GM21390 (cell line): Measurements from ENCODE around the gene EGFL8.
A peak's percentile ranks its signal among the peaks of the same experiment; 100 is the strongest.
"Not testable (repeated sequence)": the region's sequence is repeated elsewhere in the genome, so short reads cannot be mapped to it uniquely, and the experiment has no call there.

Experiments used
- ATAC-seq: cut with Tn5 transposase; IDR thresholded peaks from one replicate; pipeline ENCODE4 v1.9.1; 2021; ENCODE audit not compliant: unreplicated experiment

EGFL8 gene

DNA sequence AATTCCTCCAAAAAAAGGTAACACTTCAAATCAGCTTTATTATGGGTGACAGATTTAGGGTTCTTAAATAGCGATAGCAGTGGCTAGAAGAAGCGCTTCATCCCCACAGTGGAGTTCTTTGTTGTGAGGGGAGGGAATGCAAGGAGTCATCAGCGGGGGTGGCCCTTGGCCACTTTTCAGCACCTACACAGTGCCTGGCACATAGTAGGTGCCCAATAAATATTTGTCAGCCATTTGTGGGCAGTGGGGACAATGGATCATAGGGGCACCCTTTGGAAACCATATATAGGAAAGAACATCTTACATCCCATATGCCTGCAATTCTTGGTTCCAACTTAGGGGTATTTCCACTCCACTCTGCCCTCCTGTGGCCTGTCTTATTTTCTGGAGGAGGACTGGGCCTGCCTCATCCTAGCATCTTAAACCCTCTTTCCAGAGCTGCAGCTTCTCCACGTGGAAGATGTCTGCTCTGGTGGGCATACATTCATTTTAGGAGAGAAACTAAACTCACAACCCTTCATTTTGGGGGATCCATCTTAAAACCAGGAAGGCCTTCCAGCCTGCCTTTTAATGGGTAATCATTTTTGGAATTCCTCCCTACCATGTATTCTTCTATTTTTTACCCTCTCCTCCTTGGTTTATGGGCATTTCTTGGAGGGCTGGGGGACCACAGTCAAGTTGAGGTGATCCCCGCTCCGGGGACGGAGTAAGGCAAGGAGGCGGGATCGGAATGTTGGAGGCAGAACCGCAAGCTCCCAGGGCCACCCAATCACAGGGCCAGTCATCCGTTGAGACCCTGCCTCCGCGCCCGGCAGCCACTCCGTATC is 30.6 kb downstream of the EGFL8 start:
- ATAC-seq, result no peak

DNA sequence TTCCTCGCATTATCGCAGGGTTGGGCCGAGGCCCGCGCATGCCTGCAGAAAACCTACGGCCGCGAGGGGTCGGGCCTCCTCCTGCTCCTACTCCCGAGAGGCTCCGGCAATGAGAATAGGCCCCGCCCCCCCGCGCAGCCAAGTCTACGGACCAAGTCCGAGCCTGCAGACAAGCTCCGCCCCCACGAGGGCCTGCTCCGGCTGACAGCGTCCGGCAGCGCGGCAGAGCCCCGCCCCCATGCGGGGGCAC is 31.2 kb downstream of the EGFL8 start:
- ATAC-seq, result peak; percentile 63

DNA sequence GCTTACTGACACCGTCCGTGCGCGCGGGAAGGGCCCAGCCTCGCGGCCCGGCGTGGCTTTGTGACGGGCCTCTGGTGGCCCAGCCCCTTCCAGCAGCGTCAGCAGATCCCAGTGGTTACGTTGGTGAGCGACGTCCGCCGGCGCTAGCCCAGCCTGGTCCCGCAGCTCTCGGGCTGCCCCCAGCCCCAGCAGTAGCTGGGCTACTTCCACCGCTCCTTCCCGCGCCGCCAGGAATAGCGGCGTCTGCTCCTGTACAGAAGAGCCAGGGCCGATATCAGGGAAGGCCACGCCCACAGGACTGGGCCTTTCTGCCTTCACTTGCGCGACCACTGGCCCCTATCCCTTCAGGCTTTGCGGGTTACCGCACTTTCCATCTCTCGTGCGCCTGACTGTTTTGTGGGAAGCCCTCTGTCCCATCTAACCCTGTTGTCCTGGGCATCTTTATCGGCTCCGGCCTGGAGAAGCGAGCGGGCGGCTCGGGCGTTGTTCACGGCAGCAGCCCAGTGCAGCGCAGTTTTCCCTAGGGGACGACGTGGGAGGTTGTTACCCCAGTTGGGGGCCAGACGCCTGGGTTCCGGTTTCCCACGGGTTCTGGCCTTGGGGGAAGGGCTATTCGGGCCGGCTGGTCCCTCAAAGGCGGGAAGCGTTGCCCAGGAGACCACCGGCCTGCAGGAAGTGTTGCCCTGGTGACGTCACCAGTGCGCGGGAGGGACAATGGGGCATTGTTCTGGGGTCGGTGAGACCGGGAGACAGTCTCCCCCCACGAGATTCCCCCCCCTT is 31.7 kb downstream of the EGFL8 start:
- ATAC-seq, result peak; percentile 81

DNA sequence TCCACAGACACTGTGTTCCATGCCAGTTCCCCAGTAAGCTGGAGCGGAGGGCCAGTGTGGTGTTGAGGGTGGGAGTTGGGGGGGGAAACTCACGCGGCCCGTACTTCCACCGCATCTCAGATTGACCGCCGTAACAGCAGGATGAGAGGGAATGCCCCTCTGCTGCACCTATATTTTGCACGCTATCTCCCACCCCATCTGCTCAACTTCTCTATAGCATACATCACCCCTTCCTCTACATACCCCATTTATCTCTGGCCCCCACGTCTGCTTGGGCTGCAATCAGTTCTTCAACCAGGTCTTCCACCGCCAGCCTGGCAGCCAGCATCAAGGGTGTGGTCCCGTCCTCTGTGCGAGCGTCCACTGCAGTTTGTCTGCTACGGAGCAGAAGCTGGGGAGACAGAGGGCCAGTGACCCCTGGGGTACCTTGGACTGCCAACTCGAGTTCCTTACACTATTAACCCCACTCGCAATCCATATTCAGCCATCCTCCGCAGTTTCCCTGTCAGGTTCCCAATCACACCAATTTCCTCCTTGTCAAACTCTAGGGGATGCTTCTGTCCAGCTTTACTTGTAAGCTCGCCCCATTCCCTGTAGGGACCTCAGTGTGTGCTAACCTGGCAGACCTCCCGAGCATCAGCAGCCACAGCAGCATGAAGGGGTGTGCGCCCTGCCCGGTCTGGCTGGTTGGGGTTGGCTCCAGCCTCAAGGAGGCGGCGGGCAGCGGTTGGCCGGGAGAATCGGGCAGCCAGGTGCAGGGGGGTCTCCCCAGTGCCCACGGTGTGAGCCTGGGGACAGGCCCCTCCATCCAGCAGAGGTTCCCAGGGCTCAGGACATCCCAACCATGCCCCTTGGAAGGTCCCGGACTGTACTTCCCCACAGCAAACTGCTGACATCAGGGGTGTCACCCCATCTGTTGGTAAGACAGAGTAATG is 32.6 kb downstream of the EGFL8 start:
- no peak for ATAC-seq

DNA sequence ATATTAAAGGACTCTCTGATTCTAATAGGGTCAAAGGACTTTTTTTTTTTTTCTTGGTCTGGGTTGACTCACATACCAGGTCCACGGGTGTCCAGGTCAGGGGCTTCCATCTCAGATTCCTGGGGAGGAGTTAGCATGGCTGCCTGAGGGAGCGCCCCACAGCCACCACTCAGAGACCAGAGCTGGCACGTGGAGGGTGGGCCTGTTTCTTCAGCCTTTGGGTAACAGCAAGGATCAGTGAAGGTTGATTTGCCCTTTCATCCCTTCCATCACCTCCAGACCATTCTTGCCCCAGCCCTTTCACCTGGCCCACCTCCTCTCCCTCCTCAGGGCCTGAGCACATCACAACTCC is 33.9 kb downstream of the EGFL8 start:
- no peak for ATAC-seq

DNA sequence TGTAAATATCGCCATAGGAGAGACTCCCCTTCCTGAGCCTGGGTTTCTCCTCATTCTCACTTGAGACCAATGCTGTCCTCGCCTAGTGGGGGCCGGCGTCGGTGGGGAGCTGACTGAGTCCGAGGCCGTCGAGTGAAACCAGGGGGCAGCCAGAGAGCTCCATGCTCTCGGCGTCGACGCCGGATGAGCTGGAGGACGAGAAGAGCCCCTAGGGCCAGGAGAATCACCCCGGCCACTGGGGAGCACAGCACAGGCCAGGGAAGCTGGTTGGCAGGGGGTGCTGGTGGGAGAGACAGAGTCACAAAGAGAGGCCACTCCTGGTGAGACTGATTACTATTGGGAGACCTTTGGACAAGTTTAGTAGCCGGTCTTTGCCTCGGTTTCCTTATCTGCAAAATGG is 34.5 kb downstream of the EGFL8 start:
- no peak for ATAC-seq

DNA sequence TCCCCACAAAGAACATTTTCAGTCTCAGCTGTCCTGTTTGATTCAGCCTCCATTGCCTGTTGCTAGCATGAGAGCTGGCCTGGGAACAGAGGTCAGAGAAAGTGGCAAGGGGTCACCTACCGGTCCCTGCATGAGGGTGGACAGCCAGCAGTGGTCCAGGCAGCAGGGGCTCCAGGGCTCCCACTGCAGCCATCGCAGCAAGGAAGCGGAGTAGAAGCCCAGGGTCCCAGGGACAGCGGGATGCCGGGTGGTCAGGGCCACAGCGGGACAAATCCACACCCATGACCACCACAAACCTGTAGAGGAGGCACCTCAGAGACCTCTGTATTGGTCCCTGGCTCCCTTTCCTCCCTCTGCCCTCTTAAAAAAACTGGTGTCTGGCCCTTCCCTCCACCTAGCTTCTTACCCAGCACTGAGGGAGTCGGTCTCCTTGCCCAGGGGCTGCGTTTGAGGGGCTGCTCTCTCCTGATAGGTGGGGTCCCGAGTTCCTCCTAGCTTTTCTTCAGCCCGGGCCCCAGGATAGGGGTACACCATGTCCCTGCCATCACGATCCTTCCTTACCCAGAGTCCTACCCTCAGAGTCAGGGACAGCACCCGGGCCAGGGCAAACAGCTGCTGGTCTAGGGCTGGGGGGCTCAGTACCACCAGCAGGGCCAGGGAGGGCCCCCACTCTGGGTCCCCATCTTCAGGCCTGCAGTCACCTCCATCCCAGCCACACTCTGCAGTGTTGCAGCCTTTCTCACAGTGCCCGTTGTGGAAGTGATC is 36.5 kb downstream of the EGFL8 start:
- ATAC-seq, result no peak

DNA sequence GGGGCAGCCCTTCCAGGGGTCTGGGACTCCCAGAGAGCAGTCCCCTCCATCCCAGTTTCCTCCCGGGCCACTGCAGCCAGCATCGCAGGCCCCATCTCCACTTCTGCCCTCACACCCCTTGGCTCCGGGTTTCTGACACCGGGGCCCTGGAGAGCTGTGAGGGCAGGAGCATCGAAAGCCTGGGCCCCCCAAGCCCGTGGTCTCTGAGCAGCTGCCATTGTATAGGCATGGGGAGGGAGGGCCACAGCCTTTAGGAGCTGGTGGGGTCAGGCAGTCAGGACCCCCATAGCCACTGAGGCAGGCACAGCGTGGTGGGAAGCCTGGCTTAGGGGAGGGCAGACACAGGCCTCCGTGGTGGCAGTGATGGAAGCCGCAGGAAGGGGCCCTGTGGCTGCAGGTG is 37.8 kb downstream of the EGFL8 start:
- ATAC-seq, result no peak

DNA sequence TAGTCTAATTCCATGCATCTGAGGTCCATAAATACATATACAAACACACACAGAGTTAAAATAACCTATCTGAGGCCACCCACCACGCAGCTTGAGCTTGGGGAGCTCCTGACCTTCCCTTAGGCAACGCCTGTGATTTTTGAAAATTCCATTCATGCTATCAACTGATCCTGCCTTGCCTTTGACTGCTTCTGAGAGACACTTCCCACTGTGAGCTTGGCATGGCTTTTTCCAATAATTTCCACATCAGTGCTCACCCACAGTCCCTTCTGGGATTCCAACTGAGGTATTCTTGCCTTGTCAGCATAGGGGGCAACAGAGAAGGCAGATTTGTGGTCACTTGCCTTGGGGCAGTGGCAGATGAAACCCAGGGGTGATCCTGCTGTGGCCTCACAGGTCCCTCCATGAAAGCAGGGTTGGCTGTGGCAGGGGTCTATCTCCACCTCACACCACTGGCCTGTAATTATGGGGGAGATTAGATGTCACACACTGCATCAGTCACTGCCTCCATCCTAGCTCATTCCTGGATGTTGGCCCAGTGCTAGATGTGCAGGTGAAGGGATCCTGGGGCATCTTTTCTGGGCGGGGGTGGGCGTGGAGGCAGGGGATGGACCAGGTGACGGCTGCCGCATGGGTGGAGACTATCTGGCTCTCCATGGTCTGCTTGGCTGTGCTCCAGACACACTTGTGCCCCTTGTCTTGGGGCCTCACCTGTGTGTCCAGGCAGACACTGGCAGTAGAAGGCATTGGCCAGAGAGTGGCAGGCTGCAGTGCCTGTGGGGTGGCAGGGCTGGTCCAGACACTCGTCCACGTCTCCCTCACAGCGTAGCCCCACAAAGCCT is 39.3 kb downstream of the EGFL8 start:
- ATAC-seq, result no peak

DNA sequence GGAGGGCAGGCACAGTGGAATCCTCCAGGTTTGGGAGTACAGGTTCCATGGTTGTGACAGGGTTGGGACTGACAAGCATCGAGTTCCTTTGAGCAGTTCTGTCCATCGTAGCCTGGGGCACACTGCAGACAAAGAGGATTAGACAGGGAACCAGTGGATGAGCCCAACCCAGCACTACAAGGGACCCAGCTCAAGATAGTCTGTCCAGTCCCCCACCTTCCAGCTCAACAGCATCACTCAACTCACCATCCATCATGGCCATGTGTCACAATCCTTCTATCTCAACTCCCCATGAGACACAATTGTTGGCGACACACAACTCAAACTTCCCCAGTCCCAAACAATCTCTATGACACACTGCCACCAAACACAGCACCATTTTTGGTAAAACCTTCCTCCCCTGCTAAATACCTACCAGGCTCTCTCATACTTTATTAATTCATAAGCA is 39.9 kb downstream of the EGFL8 start:
- no peak for ATAC-seq

DNA sequence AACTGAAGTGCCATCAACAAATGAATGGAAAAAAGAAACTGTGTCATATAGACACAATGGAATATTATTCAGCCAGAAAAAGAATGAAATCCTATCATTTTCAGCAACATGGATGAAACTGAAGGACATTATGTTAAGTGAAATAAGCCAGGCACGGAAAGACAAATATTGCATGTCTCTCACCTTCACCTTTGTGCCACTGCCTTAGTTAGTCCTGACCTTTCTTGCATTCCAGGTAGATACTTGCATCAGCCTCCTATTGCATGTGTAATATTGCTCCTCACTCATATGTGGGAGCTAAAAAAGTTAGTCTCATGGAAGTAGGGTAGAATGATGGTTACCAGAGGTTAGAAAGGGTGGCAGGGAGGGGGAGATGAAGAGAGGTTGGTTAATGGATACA is 44.6 kb downstream of the EGFL8 start:
- no peak for ATAC-seq

DNA sequence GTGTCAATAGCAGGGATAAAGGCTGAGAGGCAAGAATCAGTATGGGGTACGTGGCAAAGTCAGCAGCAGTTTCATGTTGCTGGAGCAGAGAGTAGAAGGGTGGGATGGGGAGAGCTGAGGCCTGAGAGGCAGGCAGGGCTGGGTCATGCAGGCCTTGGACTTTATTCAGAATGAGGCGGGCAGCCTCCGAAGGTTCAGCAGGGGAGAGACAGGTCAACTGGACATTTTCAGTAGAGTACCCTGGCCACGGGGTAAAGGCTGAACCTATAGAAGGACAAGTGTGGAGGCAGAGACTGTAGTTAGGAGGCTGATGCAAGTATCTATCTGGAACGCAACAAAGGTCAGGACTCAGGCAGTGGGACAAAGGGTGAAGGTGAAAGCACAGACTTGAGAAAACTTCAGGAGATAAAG is 45.8 kb downstream of the EGFL8 start:
- no peak for ATAC-seq

DNA sequence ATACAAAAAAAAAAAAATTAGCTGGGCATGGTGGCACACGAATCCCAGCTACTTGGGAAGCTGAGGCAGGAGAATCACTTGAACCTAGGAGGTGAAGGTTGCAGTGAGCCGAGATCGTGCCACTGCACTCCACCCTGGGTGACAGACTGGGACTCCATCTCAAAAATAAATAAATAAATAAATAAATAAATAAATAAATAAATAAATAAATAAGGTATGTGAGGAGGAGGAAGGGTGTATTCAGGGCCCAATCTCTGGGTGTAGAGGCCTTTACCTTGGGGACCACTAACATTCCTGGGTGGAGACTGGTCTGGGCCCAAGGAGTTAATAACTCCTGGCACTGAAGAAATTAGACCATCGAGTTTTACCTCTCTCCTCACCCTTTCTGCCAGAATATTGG is 47.0 kb downstream of the EGFL8 start:
- not testable (repeated sequence) for ATAC-seq

DNA sequence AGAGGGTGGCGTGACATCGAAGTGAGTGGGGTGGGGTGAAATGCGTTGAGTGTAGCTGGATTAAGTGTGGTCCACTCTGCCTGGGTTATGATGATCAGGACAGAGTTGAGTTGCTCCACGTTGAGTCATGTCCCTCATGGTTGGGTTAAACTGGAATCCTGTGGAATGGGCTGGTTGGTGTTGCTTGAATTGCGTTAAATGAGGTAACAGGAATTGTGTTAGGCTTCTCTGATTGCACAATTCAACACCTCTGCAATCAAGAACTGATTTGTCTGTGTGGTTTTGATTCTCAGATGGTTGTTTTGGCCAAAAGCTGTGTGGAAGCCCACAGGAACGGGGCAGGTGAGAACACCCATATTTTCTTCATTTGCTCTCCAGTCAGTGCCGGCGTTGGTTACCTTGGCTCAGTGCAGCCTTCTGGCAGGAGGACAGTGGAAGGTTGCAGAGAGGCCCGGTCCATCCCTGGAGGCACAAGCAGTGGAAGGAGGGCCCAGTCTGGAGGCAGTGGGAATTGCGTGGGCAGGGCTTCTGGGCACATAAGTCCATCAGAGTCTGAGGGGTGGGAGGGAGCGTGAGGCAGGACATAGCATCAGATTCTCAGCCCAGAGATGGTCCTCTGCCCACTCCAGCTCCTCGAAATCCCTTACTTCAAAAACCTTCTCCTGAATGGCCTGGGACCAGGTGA is 47.8 kb downstream of the EGFL8 start:
- no peak for ATAC-seq

DNA sequence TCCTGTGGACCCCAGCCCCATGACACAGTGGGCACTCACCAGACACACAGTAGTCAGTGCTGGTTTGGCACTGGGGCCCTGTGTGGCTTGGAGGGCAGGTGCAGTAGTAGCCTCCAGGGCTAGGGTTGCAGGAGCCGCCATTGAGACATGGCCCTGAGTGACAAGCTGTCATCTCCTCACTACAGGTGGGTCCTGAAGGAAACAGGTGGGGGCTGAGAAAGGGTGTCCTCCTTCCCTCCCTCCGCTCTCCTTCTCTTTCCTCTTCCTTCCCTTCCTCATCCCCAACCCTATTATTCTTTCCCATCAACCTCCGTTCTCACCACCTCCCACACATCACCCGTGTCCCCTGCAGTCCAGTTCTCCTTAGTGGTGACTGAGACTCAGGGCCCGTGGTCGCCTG is 49.3 kb downstream of the EGFL8 start:
- ATAC-seq, result no peak

DNA sequence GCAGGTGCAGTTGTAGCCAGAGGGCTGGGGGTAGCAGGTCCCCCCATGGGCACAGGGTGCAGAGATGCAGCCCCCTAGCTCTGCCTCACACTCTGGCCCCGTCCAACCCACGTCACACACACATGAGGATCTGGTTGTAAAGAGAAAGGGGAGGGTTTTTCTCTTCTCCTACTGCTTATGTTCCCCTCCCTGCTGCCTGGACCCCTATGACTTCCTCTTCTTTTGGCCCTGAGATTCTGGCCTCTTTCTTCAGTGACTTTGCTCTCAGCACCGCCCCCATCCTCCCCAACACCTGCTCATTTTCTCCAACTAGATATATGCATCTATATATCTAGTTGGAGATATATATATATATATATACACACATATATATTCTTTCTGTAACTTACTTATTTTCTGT is 49.7 kb downstream of the EGFL8 start:
- ATAC-seq, result no peak

DNA sequence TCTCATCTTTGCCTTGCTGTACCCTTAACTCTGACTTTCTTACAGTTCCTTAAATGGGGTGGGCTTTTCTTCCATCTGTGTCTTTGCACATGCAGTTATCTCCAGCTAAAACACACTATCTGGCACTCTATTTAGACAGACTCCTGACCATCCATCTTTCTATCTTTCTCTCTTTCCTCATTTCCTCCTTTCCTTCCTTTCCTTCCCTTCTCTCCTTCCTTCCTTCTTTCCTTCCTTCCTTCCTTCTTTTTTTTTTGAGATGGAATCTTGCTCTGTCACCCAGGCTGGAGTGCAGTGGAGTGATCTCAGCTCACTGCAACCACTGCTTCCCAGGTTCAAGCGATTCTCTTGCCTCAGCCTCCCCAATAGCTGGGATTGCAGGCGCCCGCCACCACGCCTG is 51.2 kb downstream of the EGFL8 start:
- no peak for ATAC-seq

DNA sequence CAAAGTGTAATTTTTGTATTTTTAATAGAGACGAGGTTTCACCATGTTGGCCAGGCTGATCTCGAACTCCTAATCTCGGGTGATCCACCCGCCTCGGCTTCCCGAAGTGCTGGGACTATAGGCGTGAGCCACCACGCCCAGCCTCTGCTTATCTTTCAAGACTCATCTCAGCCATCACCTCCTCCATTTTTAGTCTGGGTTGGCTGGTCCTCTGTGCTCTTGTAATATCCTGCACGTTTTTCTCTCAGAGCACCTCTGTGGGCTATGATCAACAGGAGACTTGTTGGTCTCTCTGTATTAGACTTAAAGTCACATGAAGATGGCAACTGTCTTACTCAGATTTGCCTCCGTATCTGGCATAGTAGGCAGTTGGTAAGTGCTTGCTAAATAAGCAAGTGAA is 51.9 kb downstream of the EGFL8 start:
- ATAC-seq, result no peak

DNA sequence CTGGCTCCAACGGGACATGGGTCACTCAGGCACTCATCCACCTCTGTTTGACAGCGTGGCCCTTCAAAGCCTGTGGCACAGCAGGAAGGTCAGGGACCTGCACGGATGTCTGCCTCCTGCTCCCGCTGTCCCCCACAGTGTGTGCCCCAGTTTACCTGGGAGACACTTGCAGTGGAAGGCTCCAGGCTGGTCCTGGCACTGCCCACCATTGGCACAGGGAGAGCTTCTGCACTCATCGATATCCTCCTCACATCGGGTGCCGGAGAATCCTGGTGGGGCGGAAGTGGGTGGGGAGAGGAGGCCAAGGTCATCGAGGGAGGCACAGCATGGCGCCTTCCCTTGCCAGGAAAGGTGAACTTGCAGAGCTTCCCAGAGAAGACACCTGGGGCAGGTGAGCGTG is 52.6 kb downstream of the EGFL8 start:
- ATAC-seq, result no peak
